ENCODE data around the gene MAGI2. TPM values are rescaled to one million over a fixed set of nuclear protein-coding genes. Genes with fewer than 3 reads are reported as not detected.

MAGI2 gene
- total RNA-seq, 1 experiment from 2014 or later = 0.34 TPM

- Histone ChIP-seq H3K9me3 (ENCODE audit: low read depth, low read length, poor library complexity, severe bottlenecking) (no peaks in the 10 kb centered on the region), H3K27ac (ENCODE audit: low read depth, low read length, poor library complexity, severe bottlenecking) (no peak overlapping the region), H3K4me3 (ENCODE audit: low read depth, low read length, poor library complexity, severe bottlenecking) (no peak overlapping the region), H3K4me1 (ENCODE audit: insufficient read depth, low read length, poor library complexity, severe bottlenecking) (no peaks in the 10 kb centered on the region), H3K36me3 (ENCODE audit: insufficient read depth, low read length, poor library complexity, severe bottlenecking) (no peaks in the 10 kb centered on the region), H3K27me3 (replicated peaks; ENCODE audit: insufficient read depth, low read depth, low read length, poor library complexity) (no peaks in the 10 kb centered on the region)
- intact Hi-C loops (cut with micrococcal nuclease; ENCODE audit: unreplicated experiment) = no loop called here
- BruUV-seq (replicated peaks) = no TSS peak
- CTCF ChIA-PET = no interaction called here
- DNase-seq (ENCODE audit: low spot score) = no peak
- POLR2A ChIA-PET (ENCODE audit: low non-redundant PET) = no interaction called here
- no peak for TF ChIP-seq EZH2 (IDR thresholded peaks at IDR 0.05; ENCODE audit: borderline replicate concordance, low read depth, low read length, poor library complexity, severe bottlenecking)
- TF ChIP-seq, protein P1, sequence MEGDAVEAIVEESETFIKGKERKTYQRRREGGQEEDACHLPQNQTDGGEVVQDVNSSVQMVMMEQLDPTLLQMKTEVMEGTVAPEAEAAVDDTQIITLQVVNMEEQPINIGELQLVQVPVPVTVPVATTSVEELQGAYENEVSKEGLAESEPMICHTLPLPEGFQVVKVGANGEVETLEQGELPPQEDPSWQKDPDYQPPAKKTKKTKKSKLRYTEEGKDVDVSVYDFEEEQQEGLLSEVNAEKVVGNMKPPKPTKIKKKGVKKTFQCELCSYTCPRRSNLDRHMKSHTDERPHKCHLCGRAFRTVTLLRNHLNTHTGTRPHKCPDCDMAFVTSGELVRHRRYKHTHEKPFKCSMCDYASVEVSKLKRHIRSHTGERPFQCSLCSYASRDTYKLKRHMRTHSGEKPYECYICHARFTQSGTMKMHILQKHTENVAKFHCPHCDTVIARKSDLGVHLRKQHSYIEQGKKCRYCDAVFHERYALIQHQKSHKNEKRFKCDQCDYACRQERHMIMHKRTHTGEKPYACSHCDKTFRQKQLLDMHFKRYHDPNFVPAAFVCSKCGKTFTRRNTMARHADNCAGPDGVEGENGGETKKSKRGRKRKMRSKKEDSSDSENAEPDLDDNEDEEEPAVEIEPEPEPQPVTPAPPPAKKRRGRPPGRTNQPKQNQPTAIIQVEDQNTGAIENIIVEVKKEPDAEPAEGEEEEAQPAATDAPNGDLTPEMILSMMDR (conservative IDR thresholded peaks at IDR 0.05; ENCODE audit: low read depth, low read length) = no peak
Measured at GRCh38 chr7:78895393-78895792, 558.1 kb downstream of the MAGI2 start.

DNA sequence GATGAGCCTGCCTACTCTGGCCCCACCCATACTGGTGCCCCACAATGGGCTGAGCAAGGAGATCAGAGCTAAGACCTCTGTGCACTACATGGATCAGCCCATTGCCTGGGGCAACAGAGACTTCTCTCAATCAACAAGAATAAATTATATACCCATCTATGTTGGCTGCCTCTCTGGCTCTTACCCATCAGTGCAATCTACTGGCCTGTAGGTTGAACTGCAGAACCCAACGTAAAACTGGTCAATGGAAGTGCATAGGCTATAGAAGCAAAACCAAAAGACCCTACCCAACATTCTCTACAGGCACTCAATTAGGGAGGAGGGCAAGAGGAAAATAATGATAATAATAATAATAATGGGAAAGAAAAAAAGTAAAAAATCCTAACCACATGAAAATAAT is 574.3 kb downstream of the MAGI2 start:
- CTCF ChIA-PET = no interaction called here
- Histone ChIP-seq H3K36me3 (ENCODE audit: insufficient read depth, low read length, poor library complexity, severe bottlenecking) (no peaks in the 10 kb centered on the region), H3K27me3 (replicated peaks; ENCODE audit: insufficient read depth, low read depth, low read length, poor library complexity) (peaks cover 4% of the 10 kb centered on the region), H3K27ac (ENCODE audit: low read depth, low read length, poor library complexity, severe bottlenecking) (no peak overlapping the region), H3K4me3 (ENCODE audit: low read depth, low read length, poor library complexity, severe bottlenecking) (no peak overlapping the region), H3K9me3 (ENCODE audit: low read depth, low read length, poor library complexity, severe bottlenecking) (no peaks in the 10 kb centered on the region), H3K4me1 (ENCODE audit: insufficient read depth, low read length, poor library complexity, severe bottlenecking) (no peaks in the 10 kb centered on the region)
- intact Hi-C loops (cut with micrococcal nuclease; ENCODE audit: unreplicated experiment) = no loop called here
- DNase-seq (ENCODE audit: low spot score) = no peak
- POLR2A ChIA-PET (ENCODE audit: low non-redundant PET) = no interaction called here
- TF ChIP-seq, protein P1 (conservative IDR thresholded peaks at IDR 0.05; ENCODE audit: low read depth, low read length) = no peak
- TF ChIP-seq EZH2 (IDR thresholded peaks at IDR 0.05; ENCODE audit: borderline replicate concordance, low read depth, low read length, poor library complexity, severe bottlenecking) = no peak
- BruUV-seq (replicated peaks) = no TSS peak

DNA sequence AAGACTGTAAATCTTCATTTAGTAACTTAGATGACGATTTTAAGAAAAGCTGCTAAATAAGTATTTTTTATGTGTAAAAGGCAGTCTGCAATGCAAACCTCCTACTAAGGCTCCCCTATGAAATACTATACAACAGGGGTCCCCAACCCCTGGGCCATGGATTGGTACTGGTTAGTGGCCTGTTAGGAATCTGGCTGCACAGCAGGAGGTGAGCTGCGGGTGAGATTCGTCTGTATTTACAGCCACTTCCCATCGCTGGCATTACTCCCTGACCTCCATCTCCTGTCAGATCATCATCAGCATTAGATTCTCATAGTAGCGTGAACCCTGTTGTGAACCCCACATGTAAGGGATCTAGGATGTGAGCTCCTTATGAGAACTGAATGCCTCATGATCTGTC is 580.4 kb downstream of the MAGI2 start:
- CTCF ChIA-PET = no interaction called here

More for the DNA sequence above, 580.4 kb downstream of the MAGI2 start:
- no peak overlapping the region for H3K4me3 ChIP-seq (ENCODE audit: low read depth, low read length, poor library complexity, severe bottlenecking)
- no peaks in the 10 kb centered on the region for H3K9me3 ChIP-seq (ENCODE audit: low read depth, low read length, poor library complexity, severe bottlenecking)
- intact Hi-C loops (cut with micrococcal nuclease; ENCODE audit: unreplicated experiment) = no loop called here
- POLR2A ChIA-PET (ENCODE audit: low non-redundant PET) = no interaction called here
- DNase-seq (ENCODE audit: low spot score) = no peak
- TF ChIP-seq EZH2 (IDR thresholded peaks at IDR 0.05; ENCODE audit: borderline replicate concordance, low read depth, low read length, poor library complexity, severe bottlenecking) = no peak
- TF ChIP-seq, protein P1 (conservative IDR thresholded peaks at IDR 0.05; ENCODE audit: low read depth, low read length) = no peak
- H3K27ac ChIP-seq (ENCODE audit: low read depth, low read length, poor library complexity, severe bottlenecking) = no peak overlapping the region
- BruUV-seq (replicated peaks) = no TSS peak
- H3K27me3 ChIP-seq (replicated peaks; ENCODE audit: insufficient read depth, low read depth, low read length, poor library complexity) = peaks cover 16% of the 10 kb centered on the region
- no peaks in the 10 kb centered on the region for H3K36me3 ChIP-seq (ENCODE audit: insufficient read depth, low read length, poor library complexity, severe bottlenecking)
- no peaks in the 10 kb centered on the region for H3K4me1 ChIP-seq (ENCODE audit: insufficient read depth, low read length, poor library complexity, severe bottlenecking)

Data from A673 (cell line).